ENCODE results near the gene HOXA5.

HOXA5 gene

GRCh38 chr7:27116031-27116961, 27.2 kb downstream of the HOXA5 start:
- Mint-ChIP-seq H3K4me1 (no peaks in the 10 kb centered on the region), H3K27me3 (peaks cover 4% of the 10 kb centered on the region), H3K36me3 (no peaks in the 10 kb centered on the region), H3K27ac (no peak overlapping the region), H3K9me3 (no peaks in the 10 kb centered on the region), H3K4me3 (no peak overlapping the region)

GRCh38 chr7:27115221-27116026, 28.1 kb downstream of the HOXA5 start:
- Mint-ChIP-seq H3K9me3 (no peaks in the 10 kb centered on the region), H3K27ac (no peak overlapping the region), H3K36me3 (no peaks in the 10 kb centered on the region)

GRCh38 chr7:27114881-27115220, 28.6 kb downstream of the HOXA5 start:
- Mint-ChIP-seq H3K27ac (no peak overlapping the region), H3K4me3 (no peak overlapping the region), H3K27me3 (peaks cover 5% of the 10 kb centered on the region), H3K36me3 (no peaks in the 10 kb centered on the region), H3K9me3 (no peaks in the 10 kb centered on the region), H3K4me1 (no peaks in the 10 kb centered on the region)

More at GRCh38 chr7:27115221-27116026, 28.1 kb downstream of the HOXA5 start:
- no peaks in the 10 kb centered on the region for H3K4me1 Mint-ChIP-seq
- H3K4me3 Mint-ChIP-seq: no peak overlapping the region
- peaks cover 4% of the 10 kb centered on the region for H3K27me3 Mint-ChIP-seq

- Mint-ChIP-seq H3K9me3 (no peaks in the 10 kb centered on the region), H3K36me3 (no peaks in the 10 kb centered on the region), H3K27me3 (peaks cover 5% of the 10 kb centered on the region), H3K4me3 (no peak overlapping the region), H3K4me1 (no peaks in the 10 kb centered on the region), H3K27ac (no peak overlapping the region)
Measured at GRCh38 chr7:27113991-27114769, 29.3 kb downstream of the HOXA5 start.

GRCh38 chr7:27112955-27113949, 30.2 kb downstream of the HOXA5 start:
- Mint-ChIP-seq H3K9me3 (no peaks in the 10 kb centered on the region), H3K27ac (no peak overlapping the region), H3K4me1 (no peaks in the 10 kb centered on the region), H3K4me3 (no peak overlapping the region), H3K27me3 (peaks cover 3% of the 10 kb centered on the region), H3K36me3 (no peaks in the 10 kb centered on the region)

- Mint-ChIP-seq H3K27me3 (peaks cover 3% of the 10 kb centered on the region), H3K4me3 (no peak overlapping the region), H3K36me3 (no peaks in the 10 kb centered on the region), H3K9me3 (no peaks in the 10 kb centered on the region), H3K27ac (no peak overlapping the region), H3K4me1 (no peaks in the 10 kb centered on the region)
Measured at GRCh38 chr7:27112361-27112760, 31.1 kb downstream of the HOXA5 start.

- no peak overlapping the region for H3K27ac Mint-ChIP-seq
- no peaks in the 10 kb centered on the region for H3K4me1 Mint-ChIP-seq
- H3K9me3 Mint-ChIP-seq: no peaks in the 10 kb centered on the region
- H3K27me3 Mint-ChIP-seq: peaks cover 3% of the 10 kb centered on the region
- no peak overlapping the region for H3K4me3 Mint-ChIP-seq
- no peaks in the 10 kb centered on the region for H3K36me3 Mint-ChIP-seq
Measured at GRCh38 chr7:27111751-27112277, 31.7 kb downstream of the HOXA5 start.

GRCh38 chr7:27111042-27111750, 32.3 kb downstream of the HOXA5 start:
- no peaks in the 10 kb centered on the region for H3K9me3 Mint-ChIP-seq
- peaks cover 3% of the 10 kb centered on the region for H3K27me3 Mint-ChIP-seq
- H3K4me1 Mint-ChIP-seq: no peaks in the 10 kb centered on the region
- no peak overlapping the region for H3K27ac Mint-ChIP-seq
- H3K36me3 Mint-ChIP-seq: no peaks in the 10 kb centered on the region
- no peak overlapping the region for H3K4me3 Mint-ChIP-seq

- peaks cover 9% of the 10 kb centered on the region for H3K27me3 Mint-ChIP-seq
- no peaks in the 10 kb centered on the region for H3K4me1 Mint-ChIP-seq
- no peaks in the 10 kb centered on the region for H3K9me3 Mint-ChIP-seq
- H3K27ac Mint-ChIP-seq: no peak overlapping the region
- H3K4me3 Mint-ChIP-seq: no peak overlapping the region
- H3K36me3 Mint-ChIP-seq: no peaks in the 10 kb centered on the region
Measured at GRCh38 chr7:27110186-27111031, 33.1 kb downstream of the HOXA5 start.

- H3K4me1 Mint-ChIP-seq: no peaks in the 10 kb centered on the region
- peaks cover 12% of the 10 kb centered on the region for H3K27me3 Mint-ChIP-seq
- no peaks in the 10 kb centered on the region for H3K36me3 Mint-ChIP-seq
- H3K27ac Mint-ChIP-seq: no peak overlapping the region
- no peak overlapping the region for H3K4me3 Mint-ChIP-seq
- H3K9me3 Mint-ChIP-seq: no peaks in the 10 kb centered on the region
Measured at GRCh38 chr7:27109466-27110185, 33.9 kb downstream of the HOXA5 start.

- Mint-ChIP-seq H3K36me3 (no peaks in the 10 kb centered on the region), H3K9me3 (no peaks in the 10 kb centered on the region), H3K4me3 (no peak overlapping the region), H3K27me3 (peaks cover 21% of the 10 kb centered on the region), H3K4me1 (peaks cover 4% of the 10 kb centered on the region), H3K27ac (no peak overlapping the region)
Measured at GRCh38 chr7:27108390-27109127, 34.9 kb downstream of the HOXA5 start.

Measured in activated naive CD4-positive, alpha-beta T cell treated with anti-CD3 and anti-CD28 coated beads, Interleukin-2, amount 50 U/mL, for 24 hours (primary cell).